ENCODE measurements around the gene GLRX3. TPM values are rescaled to one million over a fixed set of nuclear protein-coding genes. Genes with fewer than 3 reads are reported as not detected.

The GLRX3 gene
- total RNA-seq, 1 donor from 2014 or later: 61.2 TPM

DNA sequence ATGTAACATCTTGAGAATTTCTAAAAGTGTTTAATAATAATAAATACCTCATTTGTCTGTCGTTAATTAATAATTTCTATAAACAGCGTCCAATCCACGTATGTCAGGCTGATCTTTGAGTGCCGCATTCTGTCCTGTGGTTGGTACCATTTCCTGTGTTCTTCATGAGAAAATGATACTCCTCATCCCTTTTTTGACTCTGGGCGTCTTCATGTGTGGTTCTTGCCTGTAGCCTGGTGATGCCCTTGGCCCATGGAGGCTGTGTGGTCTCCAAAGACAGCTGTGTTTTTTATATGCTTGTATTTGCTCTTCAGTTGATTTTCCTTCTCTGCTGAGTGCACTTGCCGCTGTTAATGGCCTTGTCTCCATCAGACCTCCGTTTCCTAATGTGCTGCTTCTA lies 31.5 kb downstream of the GLRX3 start:
- DNase-seq (ENCODE audit: extremely low spot score, unreplicated experiment): no peak
- Mint-ChIP-seq H3K36me3 (ENCODE audit: unreplicated experiment) (peaks cover 38% of the 10 kb centered on the region), H3K4me3 (ENCODE audit: unreplicated experiment) (no peak overlapping the region), H3K4me1 (ENCODE audit: unreplicated experiment) (no peaks in the 10 kb centered on the region), H3K27me3 (ENCODE audit: unreplicated experiment) (no peaks in the 10 kb centered on the region), H3K27ac (ENCODE audit: unreplicated experiment) (no peak overlapping the region), H3K9me3 (ENCODE audit: unreplicated experiment) (no peaks in the 10 kb centered on the region)
- TF ChIP-seq, protein P1, sequence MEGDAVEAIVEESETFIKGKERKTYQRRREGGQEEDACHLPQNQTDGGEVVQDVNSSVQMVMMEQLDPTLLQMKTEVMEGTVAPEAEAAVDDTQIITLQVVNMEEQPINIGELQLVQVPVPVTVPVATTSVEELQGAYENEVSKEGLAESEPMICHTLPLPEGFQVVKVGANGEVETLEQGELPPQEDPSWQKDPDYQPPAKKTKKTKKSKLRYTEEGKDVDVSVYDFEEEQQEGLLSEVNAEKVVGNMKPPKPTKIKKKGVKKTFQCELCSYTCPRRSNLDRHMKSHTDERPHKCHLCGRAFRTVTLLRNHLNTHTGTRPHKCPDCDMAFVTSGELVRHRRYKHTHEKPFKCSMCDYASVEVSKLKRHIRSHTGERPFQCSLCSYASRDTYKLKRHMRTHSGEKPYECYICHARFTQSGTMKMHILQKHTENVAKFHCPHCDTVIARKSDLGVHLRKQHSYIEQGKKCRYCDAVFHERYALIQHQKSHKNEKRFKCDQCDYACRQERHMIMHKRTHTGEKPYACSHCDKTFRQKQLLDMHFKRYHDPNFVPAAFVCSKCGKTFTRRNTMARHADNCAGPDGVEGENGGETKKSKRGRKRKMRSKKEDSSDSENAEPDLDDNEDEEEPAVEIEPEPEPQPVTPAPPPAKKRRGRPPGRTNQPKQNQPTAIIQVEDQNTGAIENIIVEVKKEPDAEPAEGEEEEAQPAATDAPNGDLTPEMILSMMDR (IDR thresholded peaks at IDR 0.05): no peak

DNA sequence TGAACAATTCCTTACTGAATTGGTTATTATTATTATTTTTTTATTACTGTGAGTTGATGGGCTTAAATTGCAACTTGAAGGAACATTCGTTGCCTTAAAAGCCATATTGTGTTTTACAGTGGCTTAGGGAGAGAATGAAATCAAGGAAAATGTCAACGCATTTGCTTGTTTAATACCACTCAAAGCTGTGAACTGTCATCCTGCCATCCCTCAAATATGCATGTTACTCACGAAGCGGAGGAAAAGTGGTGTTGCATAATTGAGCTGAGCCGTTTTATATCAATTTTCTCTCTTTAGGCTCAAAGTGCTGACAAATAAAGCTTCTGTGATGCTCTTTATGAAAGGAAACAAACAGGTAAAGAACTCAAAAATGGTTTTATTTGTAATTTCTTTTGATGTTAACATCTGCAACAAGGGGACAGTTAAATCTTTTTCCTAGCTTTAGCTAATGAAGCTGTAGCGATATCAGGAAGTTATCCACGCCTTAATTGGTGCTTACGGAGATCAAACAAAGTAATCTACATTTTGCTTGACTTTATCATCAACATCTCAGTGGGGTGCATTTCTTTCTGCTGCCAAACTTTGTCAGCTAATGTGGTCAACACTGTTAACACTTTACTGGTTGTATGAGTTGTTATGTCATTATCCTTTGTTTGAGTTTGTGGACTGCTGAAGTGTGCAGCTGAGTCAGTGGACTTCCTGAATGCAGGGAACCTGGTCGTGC lies 33.1 kb downstream of the GLRX3 start:
- H3K36me3 Mint-ChIP-seq (ENCODE audit: unreplicated experiment): peaks cover 33% of the 10 kb centered on the region
- no peak overlapping the region for H3K27ac Mint-ChIP-seq (ENCODE audit: unreplicated experiment)
- H3K4me1 Mint-ChIP-seq (ENCODE audit: unreplicated experiment): no peaks in the 10 kb centered on the region
- TF ChIP-seq, protein P1 (IDR thresholded peaks at IDR 0.05): no peak
- no peaks in the 10 kb centered on the region for H3K27me3 Mint-ChIP-seq (ENCODE audit: unreplicated experiment)
- no peak for DNase-seq (ENCODE audit: extremely low spot score, unreplicated experiment)
- H3K9me3 Mint-ChIP-seq (ENCODE audit: unreplicated experiment): no peaks in the 10 kb centered on the region
- no peak overlapping the region for H3K4me3 Mint-ChIP-seq (ENCODE audit: unreplicated experiment)

DNA sequence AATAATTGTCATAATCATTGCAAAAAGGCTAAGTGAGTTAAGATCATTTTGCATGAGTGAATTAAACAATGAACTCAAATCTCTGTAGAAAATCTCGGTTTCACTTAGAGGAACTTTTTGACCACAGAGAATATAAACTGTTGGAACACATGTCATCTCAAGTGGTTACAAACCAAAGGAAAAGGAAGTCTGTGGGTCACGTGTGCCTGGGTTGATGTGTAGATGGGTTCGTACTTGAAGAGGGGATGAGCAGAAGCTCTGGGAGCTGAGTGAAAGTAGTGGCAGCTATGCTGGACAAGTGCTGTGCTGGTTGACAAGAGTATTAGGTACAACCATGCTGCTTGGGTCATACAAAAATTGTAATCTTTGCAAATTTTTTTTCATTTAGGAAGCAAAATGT lies 35.0 kb downstream of the GLRX3 start:
- TF ChIP-seq, protein P1 (IDR thresholded peaks at IDR 0.05): no peak
- no peak overlapping the region for H3K4me3 Mint-ChIP-seq (ENCODE audit: unreplicated experiment)
- H3K27ac Mint-ChIP-seq (ENCODE audit: unreplicated experiment): no peak overlapping the region
- H3K27me3 Mint-ChIP-seq (ENCODE audit: unreplicated experiment): no peaks in the 10 kb centered on the region
- no peaks in the 10 kb centered on the region for H3K4me1 Mint-ChIP-seq (ENCODE audit: unreplicated experiment)
- peaks cover 34% of the 10 kb centered on the region for H3K36me3 Mint-ChIP-seq (ENCODE audit: unreplicated experiment)
- no peaks in the 10 kb centered on the region for H3K9me3 Mint-ChIP-seq (ENCODE audit: unreplicated experiment)
- DNase-seq (ENCODE audit: extremely low spot score, unreplicated experiment): no peak

DNA sequence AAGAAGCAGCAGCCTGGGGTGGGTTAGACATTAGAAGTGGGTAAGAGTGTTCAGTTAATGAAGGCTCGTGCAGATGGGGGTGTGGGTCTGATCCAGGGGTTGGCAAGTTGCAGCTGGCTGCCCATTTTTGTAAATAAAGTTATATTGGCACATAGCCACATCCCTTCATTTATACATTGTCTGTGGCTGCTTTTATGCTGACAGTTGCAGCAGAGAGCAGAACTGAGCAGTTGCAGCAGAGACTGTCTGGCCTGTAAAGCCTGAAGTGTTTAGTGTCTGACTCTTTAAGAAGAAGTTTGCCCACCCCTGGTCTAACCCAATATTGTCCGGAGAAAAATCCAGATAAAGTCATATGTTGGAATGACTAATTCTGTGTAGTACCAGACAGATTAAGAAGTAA lies 38.1 kb downstream of the GLRX3 start:
- no peak overlapping the region for H3K4me3 Mint-ChIP-seq (ENCODE audit: unreplicated experiment)
- no peaks in the 10 kb centered on the region for H3K27me3 Mint-ChIP-seq (ENCODE audit: unreplicated experiment)
- DNase-seq (ENCODE audit: extremely low spot score, unreplicated experiment): no peak

DNA sequence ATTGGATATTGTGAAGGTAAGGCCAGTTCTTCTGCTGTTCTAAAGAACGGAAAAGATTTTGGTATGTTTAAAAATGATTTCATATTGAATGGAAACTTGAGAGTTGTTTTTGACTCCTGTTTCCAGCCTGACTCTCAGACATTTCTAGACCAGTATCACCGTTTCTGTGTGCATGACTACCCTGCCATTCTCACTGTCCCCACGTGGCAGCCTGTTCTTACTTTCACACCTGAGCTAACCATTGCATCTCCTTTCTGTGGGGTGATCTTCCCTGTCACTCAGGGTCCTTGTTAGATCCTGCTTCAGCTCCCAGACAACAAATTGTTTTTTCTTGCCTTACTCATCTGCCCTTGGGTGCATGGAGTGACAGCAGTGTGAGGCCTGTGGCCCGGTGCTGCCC lies 38.9 kb downstream of the GLRX3 start:
- H3K36me3 Mint-ChIP-seq (ENCODE audit: unreplicated experiment): peaks cover 23% of the 10 kb centered on the region
- H3K4me3 Mint-ChIP-seq (ENCODE audit: unreplicated experiment): no peak overlapping the region
- no peak overlapping the region for H3K27ac Mint-ChIP-seq (ENCODE audit: unreplicated experiment)

More for the DNA sequence above, 38.1 kb downstream of the GLRX3 start:
- TF ChIP-seq, protein P1 (IDR thresholded peaks at IDR 0.05): no peak
- H3K4me1 Mint-ChIP-seq (ENCODE audit: unreplicated experiment): no peaks in the 10 kb centered on the region
- no peak overlapping the region for H3K27ac Mint-ChIP-seq (ENCODE audit: unreplicated experiment)
- no peaks in the 10 kb centered on the region for H3K9me3 Mint-ChIP-seq (ENCODE audit: unreplicated experiment)
- H3K36me3 Mint-ChIP-seq (ENCODE audit: unreplicated experiment): peaks cover 28% of the 10 kb centered on the region

More for the DNA sequence above, 38.9 kb downstream of the GLRX3 start:
- no peaks in the 10 kb centered on the region for H3K27me3 Mint-ChIP-seq (ENCODE audit: unreplicated experiment)
- no peak for DNase-seq (ENCODE audit: extremely low spot score, unreplicated experiment)
- peaks cover 2% of the 10 kb centered on the region for H3K4me1 Mint-ChIP-seq (ENCODE audit: unreplicated experiment)
- TF ChIP-seq, protein P1 (IDR thresholded peaks at IDR 0.05): no peak
- no peaks in the 10 kb centered on the region for H3K9me3 Mint-ChIP-seq (ENCODE audit: unreplicated experiment)

All from osteocyte (in vitro differentiated cells).